ENCODE results near the gene ELFN2.

- TF ChIP-seq POLR2A (IDR thresholded peaks at IDR 0.05): no peak
- TF ChIP-seq, protein P1, sequence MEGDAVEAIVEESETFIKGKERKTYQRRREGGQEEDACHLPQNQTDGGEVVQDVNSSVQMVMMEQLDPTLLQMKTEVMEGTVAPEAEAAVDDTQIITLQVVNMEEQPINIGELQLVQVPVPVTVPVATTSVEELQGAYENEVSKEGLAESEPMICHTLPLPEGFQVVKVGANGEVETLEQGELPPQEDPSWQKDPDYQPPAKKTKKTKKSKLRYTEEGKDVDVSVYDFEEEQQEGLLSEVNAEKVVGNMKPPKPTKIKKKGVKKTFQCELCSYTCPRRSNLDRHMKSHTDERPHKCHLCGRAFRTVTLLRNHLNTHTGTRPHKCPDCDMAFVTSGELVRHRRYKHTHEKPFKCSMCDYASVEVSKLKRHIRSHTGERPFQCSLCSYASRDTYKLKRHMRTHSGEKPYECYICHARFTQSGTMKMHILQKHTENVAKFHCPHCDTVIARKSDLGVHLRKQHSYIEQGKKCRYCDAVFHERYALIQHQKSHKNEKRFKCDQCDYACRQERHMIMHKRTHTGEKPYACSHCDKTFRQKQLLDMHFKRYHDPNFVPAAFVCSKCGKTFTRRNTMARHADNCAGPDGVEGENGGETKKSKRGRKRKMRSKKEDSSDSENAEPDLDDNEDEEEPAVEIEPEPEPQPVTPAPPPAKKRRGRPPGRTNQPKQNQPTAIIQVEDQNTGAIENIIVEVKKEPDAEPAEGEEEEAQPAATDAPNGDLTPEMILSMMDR (IDR thresholded peaks at IDR 0.05): no peak
- TF ChIP-seq POLR2AphosphoS5 (IDR thresholded peaks at IDR 0.05): no peak
These were observed 72.1 kb downstream of the ELFN2 start for GRCh38 chr22:37355174-37355573.
